Measurements from ENCODE around the gene UCKL1.
"Not testable (repeated sequence)": the region's sequence is repeated elsewhere in the genome, so short reads cannot be mapped to it uniquely, and the experiment has no call there.

The UCKL1 gene

DNA sequence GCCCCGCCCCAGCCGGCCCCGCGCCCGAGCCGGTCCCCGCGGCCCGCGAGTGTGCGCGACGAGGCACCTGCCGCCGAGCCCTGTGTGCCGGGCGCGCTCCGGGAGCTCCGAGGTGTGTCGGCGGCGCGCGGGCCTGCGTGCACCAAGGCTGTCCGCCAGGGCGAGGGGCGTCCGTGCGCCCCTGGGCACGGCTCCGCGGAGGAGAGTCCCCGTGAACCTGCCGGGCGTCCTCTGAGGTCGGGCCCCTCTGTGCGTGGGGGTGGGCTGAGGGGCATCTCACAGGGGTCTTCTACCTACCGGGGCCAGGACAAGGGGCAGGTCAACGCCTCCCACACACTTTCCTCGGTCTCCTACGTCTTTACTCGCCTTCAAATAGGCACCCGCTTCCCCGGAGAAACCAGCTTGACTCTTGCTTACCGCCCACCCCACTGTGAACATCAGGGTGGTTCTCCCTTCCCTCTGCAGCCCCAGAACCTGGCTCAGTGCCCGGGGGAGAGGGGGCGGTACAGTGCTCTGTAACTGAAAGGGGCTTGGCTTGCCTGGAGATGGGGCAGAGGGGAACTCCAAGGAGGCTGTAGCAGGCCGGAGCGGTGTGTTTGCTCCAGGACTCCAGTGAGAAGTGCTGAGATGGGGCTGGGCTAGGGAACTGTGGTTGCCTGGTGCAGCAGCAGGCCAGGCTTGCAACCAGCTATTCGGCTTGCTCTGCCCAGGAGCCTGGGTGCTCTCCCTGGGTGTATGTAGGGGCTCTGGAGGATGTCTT, 23.5 kb upstream of the UCKL1 start, which contains the start of gene SAMD10:
Gene SAMD10, minus strand, starts transcription at position 86 of the 760 bp plus-strand sequence. CDS start 175 bp downstream, outside the sequence.
- no peaks in the 10 kb centered on the region for H3K9me3 ChIP-seq (ENCODE audit: control insufficient read depth in 5 of 5, low read length in 5 of 5)
- peak within 1 kb of the TSS; percentile 62 to 95 (median 82) for H3K4me3 ChIP-seq (ENCODE audit: low read depth in 1 of 5, low read length in 5 of 5)
- H3K27me3 ChIP-seq (ENCODE audit: control insufficient read depth in 5 of 5, insufficient read depth in 4 of 5, low read length in 5 of 5): peaks cover 0 to 3% (median 0%) of the 10 kb centered on the region in 5 donors
- H3K27ac ChIP-seq (ENCODE audit: low read depth, low read length): peak within 1 kb of the TSS; percentile 16
- peak within 1 kb of the TSS in 4 of 5 donors; percentile 27 to 80 (median 50) for H3K9ac ChIP-seq (ENCODE audit: low read length in 5 of 5)
- peaks cover 4 to 21% (median 12%) of the 10 kb centered on the region in 5 donors for H3K36me3 ChIP-seq (ENCODE audit: control insufficient read depth in 5 of 5, insufficient read depth in 5 of 5, low read length in 5 of 5)
- peaks cover 9 to 41% (median 37%) of the 10 kb centered on the region in 5 donors for H3K4me1 ChIP-seq (ENCODE audit: control insufficient read depth in 5 of 5, insufficient read depth in 5 of 5, low read length in 5 of 5)

DNA sequence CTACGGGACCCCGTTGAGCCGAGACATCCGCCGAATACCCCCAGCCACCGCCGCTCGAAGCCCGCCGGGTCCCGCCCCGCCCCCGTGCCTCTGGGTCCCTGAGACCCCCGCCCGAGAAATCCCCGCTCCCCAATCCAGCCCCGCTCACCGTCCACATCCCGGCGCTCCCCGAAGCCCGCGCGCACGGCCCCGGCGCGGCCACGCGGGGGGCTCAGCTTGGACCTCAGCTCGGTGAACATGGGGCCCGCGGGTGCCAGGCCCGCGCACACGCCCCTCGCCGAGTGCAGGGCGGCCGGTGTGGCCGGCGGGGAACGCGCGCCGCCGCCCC, 23.0 kb upstream of the UCKL1 start:
- H3K4me3 ChIP-seq (ENCODE audit: low read depth in 1 of 5, low read length in 5 of 5): peak overlapping the region in 4 of 5 donors; percentile 51 to 71 (median 64)
- H3K27ac ChIP-seq (ENCODE audit: low read depth, low read length): no peak overlapping the region
- peaks cover 0 to 15% (median 7%) of the 10 kb centered on the region in 5 donors for H3K36me3 ChIP-seq (ENCODE audit: control insufficient read depth in 5 of 5, insufficient read depth in 5 of 5, low read length in 5 of 5)
- peaks cover 0 to 3% (median 0%) of the 10 kb centered on the region in 5 donors for H3K27me3 ChIP-seq (ENCODE audit: control insufficient read depth in 5 of 5, insufficient read depth in 4 of 5, low read length in 5 of 5)
- peaks cover 9 to 42% (median 38%) of the 10 kb centered on the region in 5 donors for H3K4me1 ChIP-seq (ENCODE audit: control insufficient read depth in 5 of 5, insufficient read depth in 5 of 5, low read length in 5 of 5)
- no peaks in the 10 kb centered on the region for H3K9me3 ChIP-seq (ENCODE audit: control insufficient read depth in 5 of 5, low read length in 5 of 5)
- peak overlapping the region in 2 of 5 donors; percentile 48 to 80 for H3K9ac ChIP-seq (ENCODE audit: low read length in 5 of 5)

DNA sequence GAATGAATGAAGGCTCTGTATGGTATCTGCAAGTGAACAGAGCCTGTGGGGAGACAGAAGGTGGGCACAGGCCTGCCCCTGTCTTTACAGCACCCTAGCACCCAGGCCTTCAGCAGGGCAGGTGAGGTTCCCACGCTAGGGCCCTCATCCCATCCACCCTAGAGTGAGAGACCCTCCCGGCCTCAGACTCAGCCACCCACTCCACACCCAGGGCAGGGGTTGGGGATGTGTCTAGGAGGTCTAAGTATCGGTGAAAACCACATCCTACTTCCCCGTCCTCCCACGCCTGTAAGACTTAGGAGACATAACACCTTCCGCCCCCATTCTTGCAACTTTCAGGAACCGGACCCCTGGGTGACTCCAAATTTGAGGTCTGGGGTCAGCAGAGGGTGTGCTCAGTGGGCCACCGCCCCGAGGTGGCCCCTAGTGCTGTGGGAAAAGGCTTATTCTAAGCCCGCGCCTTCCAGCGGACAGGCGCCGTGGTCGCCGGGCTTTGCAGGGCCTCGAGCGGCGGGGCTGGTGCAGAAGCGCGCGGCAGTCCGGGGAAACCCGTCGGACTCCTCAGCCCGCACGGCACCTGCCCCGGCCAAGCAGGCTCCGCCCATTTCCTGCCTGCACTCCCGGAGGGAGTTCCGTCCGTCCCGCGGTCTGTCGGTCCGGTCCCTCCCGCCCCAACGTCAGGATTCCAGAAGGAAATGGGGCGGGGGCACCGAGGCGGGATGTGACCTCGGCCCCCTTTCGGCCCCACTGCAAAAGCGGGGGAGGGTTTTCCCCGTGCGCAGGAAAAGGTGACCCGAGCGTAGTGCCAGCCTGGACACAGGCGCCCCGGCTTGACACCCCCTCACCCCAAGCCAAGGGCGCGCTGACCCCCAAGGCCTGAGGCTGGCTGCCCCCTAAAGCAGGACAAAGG, 22.4 kb upstream of the UCKL1 start:
- Histone ChIP-seq H3K4me1 (ENCODE audit: control insufficient read depth in 5 of 5, insufficient read depth in 5 of 5, low read length in 5 of 5) (peaks cover 9 to 49% (median 43%) of the 10 kb centered on the region in 5 donors), H3K36me3 (ENCODE audit: control insufficient read depth in 5 of 5, insufficient read depth in 5 of 5, low read length in 5 of 5) (peaks cover 0 to 10% (median 6%) of the 10 kb centered on the region in 5 donors), H3K9me3 (ENCODE audit: control insufficient read depth in 5 of 5, low read length in 5 of 5) (no peaks in the 10 kb centered on the region), H3K27ac (ENCODE audit: low read depth, low read length) (no peak overlapping the region), H3K9ac (ENCODE audit: low read length in 5 of 5) (peak overlapping the region in 3 of 5 donors; percentile 48 to 80 (median 51)), H3K27me3 (ENCODE audit: control insufficient read depth in 5 of 5, insufficient read depth in 4 of 5, low read length in 5 of 5) (peaks cover 0 to 3% (median 0%) of the 10 kb centered on the region in 5 donors), H3K4me3 (ENCODE audit: low read depth in 1 of 5, low read length in 5 of 5) (peak overlapping the region in 4 of 5 donors; percentile 51 to 71 (median 64))

DNA sequence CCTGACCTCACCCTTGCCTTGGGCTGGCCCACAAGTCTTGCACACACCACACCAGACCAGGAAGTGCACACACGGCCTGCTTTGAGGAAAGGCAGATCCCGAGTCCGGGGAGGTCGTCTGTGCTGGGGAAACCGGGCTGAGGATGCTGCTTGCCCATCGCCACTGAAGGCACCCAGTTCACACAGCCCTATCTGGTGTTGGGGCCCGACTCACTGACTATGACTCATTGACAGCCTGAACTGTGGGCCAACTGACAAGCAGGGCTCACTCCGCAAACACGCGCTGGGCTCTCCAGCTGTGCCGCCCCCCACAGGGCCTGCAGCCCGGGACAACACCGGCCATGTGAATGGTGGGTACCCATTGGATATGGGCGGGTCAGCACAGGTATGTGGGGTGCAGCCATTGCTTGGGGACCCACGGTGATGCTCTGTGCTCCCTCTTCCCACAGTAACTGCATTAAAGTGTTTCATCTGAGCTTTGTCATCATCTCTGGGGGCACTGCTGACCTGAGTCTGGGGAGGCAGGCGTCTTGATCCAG, 21.6 kb upstream of the UCKL1 start:
- Histone ChIP-seq H3K4me3 (ENCODE audit: low read depth in 1 of 5, low read length in 5 of 5) (no peak overlapping the region), H3K27ac (ENCODE audit: low read depth, low read length) (no peak overlapping the region), H3K9me3 (ENCODE audit: control insufficient read depth in 5 of 5, low read length in 5 of 5) (no peaks in the 10 kb centered on the region), H3K27me3 (ENCODE audit: control insufficient read depth in 5 of 5, insufficient read depth in 4 of 5, low read length in 5 of 5) (peaks cover 0 to 3% (median 0%) of the 10 kb centered on the region in 5 donors), H3K9ac (ENCODE audit: low read length in 5 of 5) (peak overlapping the region in 1 of 5 donors; percentile 35), H3K36me3 (ENCODE audit: control insufficient read depth in 5 of 5, insufficient read depth in 5 of 5, low read length in 5 of 5) (peaks cover 0 to 3% (median 1%) of the 10 kb centered on the region in 5 donors), H3K4me1 (ENCODE audit: control insufficient read depth in 5 of 5, insufficient read depth in 5 of 5, low read length in 5 of 5) (peaks cover 11 to 53% (median 48%) of the 10 kb centered on the region in 5 donors)

DNA sequence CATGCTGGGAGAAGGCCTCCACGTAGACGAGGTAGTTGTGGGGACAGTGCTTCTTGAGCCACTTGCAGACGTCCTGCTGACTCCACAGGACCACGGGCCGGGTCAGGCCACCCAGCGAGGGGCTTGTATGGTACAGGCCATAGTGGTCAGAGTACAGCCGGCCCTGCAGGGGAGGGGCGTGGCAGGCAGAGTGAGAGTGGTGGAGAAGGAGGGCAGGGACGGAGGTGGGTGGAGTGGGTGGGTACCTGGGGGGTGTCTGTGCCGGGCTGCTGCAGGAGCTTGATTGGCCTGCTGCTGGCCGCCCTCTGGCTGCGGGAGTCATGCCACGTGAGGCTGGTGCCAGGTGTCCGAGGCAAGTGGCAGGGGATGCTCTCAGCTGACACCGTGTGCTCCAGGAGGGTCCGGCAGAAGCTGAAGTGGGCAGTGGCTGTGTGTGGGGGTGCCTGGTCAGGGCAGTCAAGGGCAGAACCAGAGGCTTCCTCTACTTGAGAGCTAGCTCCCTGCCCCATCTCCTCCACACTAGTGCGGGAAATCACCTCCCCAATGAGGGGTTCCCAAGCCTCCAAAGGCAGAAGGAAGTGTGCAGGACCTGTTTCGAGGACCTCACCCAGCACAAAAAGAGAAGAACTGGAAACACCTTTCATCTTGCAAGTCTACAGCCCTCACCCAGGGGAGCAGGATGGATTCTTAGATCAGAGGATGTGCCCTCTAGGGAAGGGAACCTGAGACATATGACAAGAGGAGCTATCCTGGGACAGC, 20.9 kb upstream of the UCKL1 start:
- Histone ChIP-seq H3K4me3 (ENCODE audit: low read depth in 1 of 5, low read length in 5 of 5) (no peak overlapping the region), H3K9me3 (ENCODE audit: control insufficient read depth in 5 of 5, low read length in 5 of 5) (no peaks in the 10 kb centered on the region), H3K9ac (ENCODE audit: low read length in 5 of 5) (no peak overlapping the region), H3K27ac (ENCODE audit: low read depth, low read length) (no peak overlapping the region), H3K36me3 (ENCODE audit: control insufficient read depth in 5 of 5, insufficient read depth in 5 of 5, low read length in 5 of 5) (no peaks in the 10 kb centered on the region), H3K4me1 (ENCODE audit: control insufficient read depth in 5 of 5, insufficient read depth in 5 of 5, low read length in 5 of 5) (peaks cover 14 to 53% (median 44%) of the 10 kb centered on the region in 5 donors), H3K27me3 (ENCODE audit: control insufficient read depth in 5 of 5, insufficient read depth in 4 of 5, low read length in 5 of 5) (peaks cover 0 to 3% (median 0%) of the 10 kb centered on the region in 5 donors)

DNA sequence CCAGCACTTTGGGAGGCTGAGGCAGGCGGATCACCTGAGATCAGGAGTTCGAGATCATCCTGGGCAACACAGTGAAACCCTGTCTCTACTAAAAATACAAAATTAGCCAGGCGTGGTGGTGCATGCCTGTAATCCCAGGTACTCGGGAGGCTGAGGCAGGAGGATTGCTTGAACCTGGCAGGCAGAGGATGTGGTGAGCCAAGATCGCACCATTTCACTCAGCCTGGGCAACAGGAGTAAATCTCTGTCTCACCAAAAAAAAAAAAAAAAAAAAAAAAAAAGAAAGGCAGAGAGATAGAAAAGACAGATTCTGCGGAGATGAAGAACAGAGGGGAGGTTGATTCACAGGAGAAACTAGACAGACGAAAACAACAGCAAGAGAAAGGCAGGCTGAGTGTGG, 20.3 kb upstream of the UCKL1 start:
- not testable (repeated sequence) for H3K9me3 ChIP-seq (ENCODE audit: control insufficient read depth in 5 of 5, low read length in 5 of 5); H3K27ac ChIP-seq (ENCODE audit: low read depth, low read length); H3K9ac ChIP-seq (ENCODE audit: low read length in 5 of 5); H3K36me3 ChIP-seq (ENCODE audit: control insufficient read depth in 5 of 5, insufficient read depth in 5 of 5, low read length in 5 of 5); H3K4me3 ChIP-seq (ENCODE audit: low read depth in 1 of 5, low read length in 5 of 5); H3K27me3 ChIP-seq (ENCODE audit: control insufficient read depth in 5 of 5, insufficient read depth in 4 of 5, low read length in 5 of 5)
- H3K4me1 ChIP-seq (ENCODE audit: control insufficient read depth in 5 of 5, insufficient read depth in 5 of 5, low read length in 5 of 5): peaks cover 11 to 48% (median 38%) of the 10 kb centered on the region in 5 donors

DNA sequence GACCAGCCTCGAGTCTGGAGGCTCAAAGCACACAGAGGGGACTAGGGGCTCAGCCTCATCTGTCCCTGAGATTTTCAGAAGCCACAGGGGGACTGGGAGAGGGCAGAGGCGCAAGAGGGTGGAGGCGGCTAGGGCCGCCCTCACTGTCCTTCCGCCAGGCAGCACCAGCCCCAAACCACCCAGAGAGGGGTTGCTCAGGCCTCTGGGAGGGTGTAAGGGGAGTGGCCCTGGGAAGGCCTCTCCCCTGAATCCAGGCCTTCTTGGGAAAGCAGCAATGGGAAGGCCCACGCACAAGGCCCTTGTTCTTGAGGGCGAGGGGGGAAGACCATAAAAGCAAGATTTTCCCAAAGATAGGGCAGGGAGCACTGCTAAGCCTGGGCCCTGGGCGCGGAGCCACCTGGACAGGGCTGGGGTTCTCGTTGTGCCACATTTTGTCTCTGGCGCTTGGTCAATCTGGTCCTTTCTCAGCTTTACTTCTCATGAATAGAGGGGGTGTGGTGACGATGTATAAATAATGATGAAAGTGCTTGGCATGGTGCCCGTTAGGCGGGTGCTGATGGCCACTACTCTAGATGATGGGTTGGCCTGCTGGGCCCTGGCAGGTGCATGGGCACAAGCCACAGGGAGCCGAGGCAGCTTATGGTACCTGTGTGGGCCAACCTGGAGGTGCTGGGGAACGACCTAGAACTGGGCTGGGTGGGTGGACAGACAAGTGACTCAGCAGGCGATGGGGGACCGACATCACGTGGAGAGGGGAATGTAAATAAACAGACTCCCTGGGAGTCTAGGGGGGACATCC, 18.4 kb upstream of the UCKL1 start:
- no peaks in the 10 kb centered on the region for H3K36me3 ChIP-seq (ENCODE audit: control insufficient read depth in 5 of 5, insufficient read depth in 5 of 5, low read length in 5 of 5)
- no peak overlapping the region for H3K9ac ChIP-seq (ENCODE audit: low read length in 5 of 5)
- H3K4me3 ChIP-seq (ENCODE audit: low read depth in 1 of 5, low read length in 5 of 5): no peak overlapping the region
- H3K27me3 ChIP-seq (ENCODE audit: control insufficient read depth in 5 of 5, insufficient read depth in 4 of 5, low read length in 5 of 5): peaks cover 0 to 3% (median 0%) of the 10 kb centered on the region in 5 donors
- peaks cover 8 to 42% (median 29%) of the 10 kb centered on the region in 5 donors for H3K4me1 ChIP-seq (ENCODE audit: control insufficient read depth in 5 of 5, insufficient read depth in 5 of 5, low read length in 5 of 5)
- no peak overlapping the region for H3K27ac ChIP-seq (ENCODE audit: low read depth, low read length)
- no peaks in the 10 kb centered on the region for H3K9me3 ChIP-seq (ENCODE audit: control insufficient read depth in 5 of 5, low read length in 5 of 5)

DNA sequence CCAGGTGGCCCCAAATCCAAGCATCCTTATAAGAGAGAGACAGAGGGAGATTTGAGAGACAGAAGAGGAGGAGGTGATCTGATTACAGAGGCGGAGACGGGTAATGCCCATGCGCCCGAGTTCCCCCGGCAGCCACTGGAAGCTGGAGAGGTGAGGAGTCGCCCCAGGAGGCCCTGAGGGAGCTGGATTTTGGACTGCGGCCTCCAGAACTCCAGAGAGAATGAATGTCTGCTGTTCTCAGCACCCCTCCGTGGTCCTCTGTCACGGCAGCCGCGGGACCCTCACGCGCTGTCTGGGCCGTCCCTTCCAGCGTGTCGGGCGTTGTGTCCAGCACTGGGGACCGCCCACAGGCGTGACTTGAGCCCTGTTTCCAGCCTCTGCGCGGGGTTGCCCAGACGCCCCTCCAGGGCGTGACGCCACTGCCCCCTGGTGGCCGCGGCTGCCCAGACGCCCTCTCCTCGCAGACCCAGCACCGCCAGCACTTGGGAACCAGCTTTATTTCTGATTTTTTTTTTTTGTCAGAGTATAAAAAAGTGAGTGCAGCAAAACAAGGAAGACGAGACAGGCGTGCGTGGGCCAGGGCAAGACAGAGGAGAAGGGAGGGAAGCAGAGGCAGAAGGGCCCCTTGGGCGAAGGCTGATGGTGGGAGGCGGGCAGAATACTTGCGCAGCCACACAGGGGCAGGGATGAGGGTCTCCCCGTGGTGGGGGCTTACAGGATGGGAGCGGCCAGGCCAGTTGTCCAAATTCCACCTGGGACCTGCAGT, 17.6 kb upstream of the UCKL1 start:
- H3K27me3 ChIP-seq (ENCODE audit: control insufficient read depth in 5 of 5, insufficient read depth in 4 of 5, low read length in 5 of 5): peaks cover 0 to 3% (median 0%) of the 10 kb centered on the region in 5 donors
- H3K36me3 ChIP-seq (ENCODE audit: control insufficient read depth in 5 of 5, insufficient read depth in 5 of 5, low read length in 5 of 5): no peaks in the 10 kb centered on the region
- H3K9ac ChIP-seq (ENCODE audit: low read length in 5 of 5): peak overlapping the region in 1 of 5 donors; percentile 63
- peaks cover 8 to 43% (median 28%) of the 10 kb centered on the region in 5 donors for H3K4me1 ChIP-seq (ENCODE audit: control insufficient read depth in 5 of 5, insufficient read depth in 5 of 5, low read length in 5 of 5)
- no peaks in the 10 kb centered on the region for H3K9me3 ChIP-seq (ENCODE audit: control insufficient read depth in 5 of 5, low read length in 5 of 5)
- H3K4me3 ChIP-seq (ENCODE audit: low read depth in 1 of 5, low read length in 5 of 5): peak overlapping the region in 4 of 5 donors; percentile 28 to 64 (median 43)
- H3K27ac ChIP-seq (ENCODE audit: low read depth, low read length): peak overlapping the region; percentile 50

Data from subcutaneous abdominal adipose tissue (tissue), 5 donors.